GM19035 (cell line): ENCODE data around the gene SIRPA.

ENCODE experiments used
- ATAC-seq: cut with Tn5 transposase; IDR thresholded peaks from one replicate; pipeline ENCODE4 v1.9.1; 2021; ENCODE audit not compliant: unreplicated experiment

Gene SIRPA

GRCh38 chr20:1870323-1870722, 24.9 kb upstream of the SIRPA start:
- ATAC-seq, result no peak

- ATAC-seq, result no peak
These were observed 24.2 kb upstream of the SIRPA start for GRCh38 chr20:1870792-1871550.

- no peak for ATAC-seq
These were observed 23.3 kb upstream of the SIRPA start for GRCh38 chr20:1871807-1872458.

GRCh38 chr20:1872459-1873097, 22.6 kb upstream of the SIRPA start:
- ATAC-seq, result no peak

GRCh38 chr20:1874450-1875182, 20.6 kb upstream of the SIRPA start:
- ATAC-seq, result no peak

- no peak for ATAC-seq
These were observed 20.0 kb upstream of the SIRPA start for GRCh38 chr20:1875183-1875554.

GRCh38 chr20:1875762-1876161, 19.4 kb upstream of the SIRPA start:
- ATAC-seq, result no peak

- no peak for ATAC-seq
These were observed 18.8 kb upstream of the SIRPA start for GRCh38 chr20:1876217-1876921.

- ATAC-seq, result no peak
These were observed 18.1 kb upstream of the SIRPA start for GRCh38 chr20:1876975-1877608.

- ATAC-seq, result no peak
These were observed 17.5 kb upstream of the SIRPA start for GRCh38 chr20:1877609-1878200.

GRCh38 chr20:1879369-1879768, 15.8 kb upstream of the SIRPA start:
- ATAC-seq, result no peak

- ATAC-seq, result no peak
These were observed 15.3 kb upstream of the SIRPA start for GRCh38 chr20:1879934-1880333.

- ATAC-seq, result no peak
These were observed 14.5 kb upstream of the SIRPA start for GRCh38 chr20:1880529-1881239.

- no peak for ATAC-seq
These were observed 13.9 kb upstream of the SIRPA start for GRCh38 chr20:1881240-1881835.

GRCh38 chr20:1882026-1882425, 13.2 kb upstream of the SIRPA start:
- ATAC-seq, result no peak

GRCh38 chr20:1883986-1884385, 11.2 kb upstream of the SIRPA start:
- no peak for ATAC-seq

- ATAC-seq, result no peak
These were observed 10.0 kb upstream of the SIRPA start for GRCh38 chr20:1885254-1885653.

GRCh38 chr20:1885940-1886693, 9.1 kb upstream of the SIRPA start:
- no peak for ATAC-seq
